Coronary artery (tissue), 2 donors: ENCODE data around the gene PADI1.

Source experiments
- DNase-seq: peaks from one replicate; pipeline ENCODE4 v3.0.0-alpha.2; 2017; ENCODE audit warnings: low spot score
- H3K27ac ChIP-seq, 2 donors: fragments of 200-600 bp; sonication (generic); one replicate each; pipeline ENCODE4 v1.5.1; 2016 to 2019
- H3K4me3 ChIP-seq: fragments of 200-600 bp; sonication (generic); 2 replicates; pipeline ENCODE4 v1.5.1; 2016; ENCODE audit warnings: mild to moderate bottlenecking, moderate library complexity
- CTCF ChIP-seq: fragments of 200-600 bp; sonication (generic); IDR thresholded peaks from one replicate; pipeline ENCODE4 v1.5.1; 2019; ENCODE audit warnings: antibody characterized with exemption

The PADI1 gene

GRCh38 chr1:17206196-17206595, 1.3 kb downstream of the PADI1 start:
- no peak overlapping the region for H3K27ac ChIP-seq
- DNase-seq = no peak
- TF ChIP-seq CTCF = no peak
- H3K4me3 ChIP-seq = no peak overlapping the region

- no peak for TF ChIP-seq CTCF
These were observed 2.1 kb downstream of the PADI1 start for GRCh38 chr1:17207046-17207445.

GRCh38 chr1:17207540-17207939, 2.6 kb downstream of the PADI1 start:
- no peak for DNase-seq
- Histone ChIP-seq H3K4me3 (no peak overlapping the region), H3K27ac (no peak overlapping the region)
- no peak for TF ChIP-seq CTCF

More at GRCh38 chr1:17207046-17207445, 2.1 kb downstream of the PADI1 start:
- Histone ChIP-seq H3K27ac (no peak overlapping the region), H3K4me3 (no peak overlapping the region)
- DNase-seq = no peak

GRCh38 chr1:17207966-17208418, 3.1 kb downstream of the PADI1 start:
- no peak overlapping the region for H3K27ac ChIP-seq
- TF ChIP-seq CTCF = no peak

GRCh38 chr1:17208546-17208945, 3.6 kb downstream of the PADI1 start:
- DNase-seq = no peak
- Histone ChIP-seq H3K27ac (no peak overlapping the region), H3K4me3 (no peak overlapping the region)
- TF ChIP-seq CTCF = no peak

More at GRCh38 chr1:17207966-17208418, 3.1 kb downstream of the PADI1 start:
- no peak for DNase-seq
- H3K4me3 ChIP-seq = no peak overlapping the region

GRCh38 chr1:17209430-17209829, 4.5 kb downstream of the PADI1 start:
- Histone ChIP-seq H3K4me3 (no peak overlapping the region), H3K27ac (no peak overlapping the region)
- DNase-seq = no peak
- TF ChIP-seq CTCF = no peak

- no peak for DNase-seq
- no peak for TF ChIP-seq CTCF
- Histone ChIP-seq H3K4me3 (no peak overlapping the region), H3K27ac (no peak overlapping the region)
These were observed 5.2 kb downstream of the PADI1 start for GRCh38 chr1:17210176-17210575.
